Fibroblast of pulmonary artery (primary cell): Measurements from ENCODE around the gene SUV39H2.
"Not testable (repeated sequence)": the region's sequence is repeated elsewhere in the genome, so short reads cannot be mapped to it uniquely, and the experiment has no call there.

ENCODE experiments used
- DNase-seq: peaks from one replicate; pipeline ENCODE4 v3.0.0-alpha.2; 2010; ENCODE audit warnings: low read depth
- H3K4me3 ChIP-seq: replicated peaks from 2 replicates; pipeline ENCODE4 v1.5.1; 2011; ENCODE audit warnings: low read depth, mild to moderate bottlenecking, control low read depth, low read length, moderate library complexity
- CTCF ChIP-seq: IDR thresholded peaks from 2 replicates; pipeline ENCODE4 v1.5.1; 2011; ENCODE audit warnings: mild to moderate bottlenecking, control low read depth, low read length, inconsistent platforms; ENCODE audit errors: missing control alignments

The SUV39H2 gene

DNA sequence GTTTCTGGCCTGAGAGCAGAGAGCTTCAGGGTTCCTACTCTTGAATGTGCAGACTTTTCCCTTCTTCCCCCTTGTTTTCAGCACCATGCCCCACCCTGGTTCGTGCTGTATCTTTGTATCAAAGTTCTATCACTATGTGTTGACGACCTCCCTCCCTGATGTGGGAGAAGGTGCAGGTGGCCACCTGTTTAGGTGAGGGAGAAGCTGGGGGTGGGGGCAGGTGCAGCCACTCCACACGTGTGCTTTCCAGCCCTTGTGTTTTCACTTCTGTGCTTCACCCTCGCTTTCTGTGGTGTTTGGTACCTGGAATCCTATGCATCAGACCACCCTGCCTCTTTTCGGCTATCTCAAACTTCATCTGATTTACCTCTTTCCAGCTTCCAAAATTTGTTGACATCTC is 19.6 kb upstream of the SUV39H2 start:
- no peak for DNase-seq
- TF ChIP-seq CTCF = no peak
- no peak overlapping the region for H3K4me3 ChIP-seq

DNA sequence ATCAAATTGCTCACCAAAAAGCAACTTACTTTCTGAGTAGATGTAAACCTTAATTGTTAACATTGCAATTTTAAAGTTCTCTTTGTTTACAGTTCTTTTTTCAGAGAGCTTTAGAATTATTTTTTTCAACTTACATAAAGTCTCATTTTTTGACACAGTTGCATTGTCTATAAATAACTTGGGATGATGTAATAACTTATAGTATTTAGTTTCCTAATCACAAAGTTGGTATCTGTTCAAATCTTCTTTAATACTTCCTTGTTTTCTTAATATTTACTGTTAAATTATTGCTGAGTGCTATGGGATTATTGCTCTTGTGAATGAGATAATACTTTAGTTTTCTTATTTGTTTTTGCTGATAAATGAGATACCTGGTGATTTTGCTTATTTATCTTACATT is 18.9 kb upstream of the SUV39H2 start:
- no peak for DNase-seq
- TF ChIP-seq CTCF = no peak
- H3K4me3 ChIP-seq = no peak overlapping the region

GRCh38 chr10:14860791-14861190 is 17.9 kb upstream of the SUV39H2 start:
- no peak for DNase-seq
- no peak for TF ChIP-seq CTCF
- no peak overlapping the region for H3K4me3 ChIP-seq

DNA sequence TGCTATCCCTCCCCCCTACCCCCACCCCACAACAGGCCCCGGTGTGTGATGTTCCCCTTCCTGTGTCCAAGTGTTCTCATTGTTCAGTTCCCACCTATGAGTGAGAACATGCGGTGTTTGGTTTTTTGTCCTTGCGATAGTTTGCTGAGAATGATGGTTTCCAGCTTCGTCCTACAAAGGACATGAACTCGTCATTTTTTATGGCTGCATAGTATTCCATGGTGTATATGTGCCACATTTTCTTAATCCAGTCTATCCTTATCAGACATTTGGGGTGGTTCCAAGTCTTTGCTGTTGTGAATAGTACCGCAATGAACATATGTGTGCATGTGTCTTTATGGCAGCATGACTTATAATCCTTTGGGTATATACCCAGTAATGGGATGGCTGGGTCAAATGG is 14.2 kb upstream of the SUV39H2 start:
- H3K4me3 ChIP-seq, DNase-seq: not testable (repeated sequence)

DNA sequence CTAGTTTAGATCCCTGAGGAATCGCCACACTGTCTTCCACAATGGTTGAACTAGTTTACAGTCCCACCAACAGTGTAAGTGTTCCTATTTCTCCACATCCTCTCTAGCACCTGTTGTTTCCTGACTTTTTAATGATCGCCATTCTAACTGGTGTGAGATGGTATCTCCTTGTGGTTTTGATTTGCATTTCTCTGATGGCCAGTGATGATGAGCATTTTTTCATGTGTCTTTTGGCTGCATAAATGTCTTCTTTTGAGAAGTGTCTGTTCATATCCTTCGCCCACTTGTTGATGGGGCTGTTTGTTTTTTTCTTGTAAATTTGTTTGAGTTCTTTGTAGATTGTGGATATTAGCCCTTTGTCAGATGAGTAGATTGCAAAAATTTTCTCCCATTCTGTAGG is 13.8 kb upstream of the SUV39H2 start:
- not testable (repeated sequence) for H3K4me3 ChIP-seq

GRCh38 chr10:14873090-14873760 is 5.4 kb upstream of the SUV39H2 start:
- peak; percentile 79 for DNase-seq
- no peak for TF ChIP-seq CTCF
- H3K4me3 ChIP-seq = no peak overlapping the region

More for the DNA sequence above, 13.8 kb upstream of the SUV39H2 start:
- not testable (repeated sequence) for DNase-seq

DNA sequence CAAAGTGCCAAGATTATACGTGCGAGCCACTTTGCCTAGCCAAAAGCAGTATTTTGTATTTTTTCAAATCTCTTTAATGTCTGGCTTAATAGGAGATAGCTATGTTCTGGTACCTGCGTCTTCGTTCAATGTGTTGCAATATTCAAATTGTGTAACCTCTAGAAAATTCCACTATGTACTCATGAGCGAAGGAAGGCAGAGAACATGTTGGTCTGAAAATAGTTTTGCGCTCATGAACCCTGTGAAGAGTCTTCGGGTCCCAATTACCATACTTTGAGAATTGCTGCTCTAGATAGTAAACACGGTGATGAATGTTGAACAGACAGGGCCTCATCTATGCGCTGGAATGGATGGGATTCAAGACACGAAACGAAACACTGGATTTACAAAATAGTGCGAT is 2.7 kb upstream of the SUV39H2 start:
- no peak overlapping the region for H3K4me3 ChIP-seq
- no peak for DNase-seq
- TF ChIP-seq CTCF = no peak

GRCh38 chr10:14876764-14877163 is 1.9 kb upstream of the SUV39H2 start:
- DNase-seq = no peak
- peak overlapping the region; percentile 80 for H3K4me3 ChIP-seq
- TF ChIP-seq CTCF = no peak
